HepG2 (cell line): Measurements from ENCODE around the gene AWAT1. TPM values are rescaled to one million over a fixed set of nuclear protein-coding genes. Genes with fewer than 3 reads are reported as not detected.
A peak's percentile ranks its signal among the peaks of the same experiment; 100 is the strongest.

Experiments
- ATAC-seq: fragments of 200-7000 bp; cut with Tn5 transposase; 3 replicates; pipeline ENCODE4 v1.9.1; 2020; ENCODE audit warnings: mild to moderate bottlenecking, moderate library complexity
- BruUV-seq: library from RNA; stranded (reverse); fragments of 400-500 nt; replicated peaks from 2 replicates; lab custom pipeline; 2021; lab: Mats Ljungman, UMichigan
- CTCF ChIA-PET: fragments of 300-600 bp; formaldehyde crosslinking; extraction: SDS; loops from one replicate; lab custom pipeline; 2021; ENCODE audit warnings: low total read pairs, inconsistent platforms, low intra/inter-chr PET ratio; lab: Yijun Ruan, JAX
- POLR2A ChIA-PET: fragments of 350-600 bp; sonication (Branson Sonifier 250); formaldehyde crosslinking; loops from one replicate; lab custom pipeline; 2020; ENCODE audit warnings: antibody characterized with exemption, inconsistent platforms; lab: Yijun Ruan, JAX
- DNase-seq: peaks from one replicate; pipeline ENCODE4 v3.0.0-alpha.2; 2015; ENCODE audit warnings: low spot score
- FAIRE-seq: peaks from 3 replicates; lab custom pipeline; 2011; peaks lifted over from hg19 to GRCh38; lab: Jason Lieb, UNC
- H2AFZ ChIP-seq: one replicate; pipeline ENCODE4 v1.6.1; 2011; ENCODE audit warnings: low read length, inconsistent platforms
- H3K27ac ChIP-seq: fragments of 300-600 bp; 3 replicates; pipeline ENCODE4 v1.8.0; 2011; ENCODE audit warnings: mixed run types, mild to moderate bottlenecking, mixed read lengths, low read length, inconsistent platforms; ENCODE audit not compliant: insufficient read depth; ENCODE audit errors: extremely low read length
- H3K27me3 ChIP-seq, 2 experiments: fragments of 200-600 bp in 1 of 2; 2 replicates in 1 of 2; 3 replicates in 1 of 2; pipeline versions ENCODE4 v1.6.0 to v1.8.0; 2011; ENCODE audit warnings: low read length in 2 of 2, mild to moderate bottlenecking in 2 of 2, moderate library complexity in 2 of 2, inconsistent platforms in 1 of 2; ENCODE audit not compliant: insufficient read depth in 2 of 2, control insufficient read depth in 1 of 2
- H3K36me3 ChIP-seq, 2 experiments: fragments of 200-600 bp in 1 of 2; replicated peaks in 1 of 2; 2 replicates in 1 of 2; 3 replicates in 1 of 2; pipeline versions ENCODE4 v1.5.1 to v1.8.0; 2011; ENCODE audit warnings: low read length in 2 of 2, inconsistent platforms in 1 of 2; ENCODE audit not compliant: insufficient read depth in 2 of 2, control insufficient read depth in 1 of 2
- H3K4me1 ChIP-seq: 2 replicates; pipeline ENCODE4 v1.5.1; 2012; ENCODE audit warnings: low read length, inconsistent platforms; ENCODE audit not compliant: insufficient read depth
- H3K4me2 ChIP-seq: 2 replicates; pipeline ENCODE4 v1.6.0; 2011; ENCODE audit warnings: low read depth, low read length, inconsistent platforms
- H3K4me3 ChIP-seq, 3 experiments: fragments of 200-600 bp in 1 of 3; sonication (generic), shearing (Covaris generic) in 1 of 3; replicated peaks in 1 of 3; 2 replicates each; pipeline ENCODE4 v1.5.1; 2011 to 2016; ENCODE audit warnings: low read length in 3 of 3, inconsistent platforms in 2 of 3, low read depth in 2 of 3, mild to moderate bottlenecking in 2 of 3, control low read depth in 1 of 3, mixed read lengths in 1 of 3; ENCODE audit not compliant: insufficient read depth in 1 of 3
- H3K79me2 ChIP-seq: one replicate; pipeline ENCODE4 v1.6.1; 2011; ENCODE audit warnings: low read length, inconsistent platforms; ENCODE audit not compliant: insufficient read depth
- H3K9ac ChIP-seq: 2 replicates; pipeline ENCODE4 v1.6.0; 2011; ENCODE audit warnings: mild to moderate bottlenecking, low read depth, low read length, inconsistent platforms; ENCODE audit not compliant: insufficient read depth
- H3K9me3 ChIP-seq: 2 replicates; pipeline ENCODE4 v1.5.1; 2012; ENCODE audit warnings: mild to moderate bottlenecking, low read length
- H4K20me1 ChIP-seq: 2 replicates; pipeline ENCODE4 v1.6.0; 2011; ENCODE audit warnings: inconsistent platforms, mild to moderate bottlenecking, low read length, moderate library complexity; ENCODE audit not compliant: insufficient read depth
- CHCHD3 ChIP-seq: sonication (generic); formaldehyde crosslinking; IDR thresholded peaks from 2 replicates; pipeline ENCODE4 v1.8.0; 2022; ENCODE audit warnings: mild to moderate bottlenecking, missing genetic modification reagents, moderate library complexity
- EEA1 ChIP-seq: sonication (generic); formaldehyde crosslinking; IDR thresholded peaks from 2 replicates; pipeline ENCODE4 v1.5.1; 2020; ENCODE audit warnings: mild to moderate bottlenecking, missing genetic modification reagents, borderline replicate concordance
- FOSL1 ChIP-seq: sonication (generic); formaldehyde crosslinking; IDR thresholded peaks from 2 replicates; pipeline ENCODE4 v1.9.0; 2021; ENCODE audit warnings: missing genetic modification reagents, borderline replicate concordance
- HMG20B ChIP-seq: conservative IDR thresholded peaks from 2 replicates; pipeline ENCODE4 v1.6.1; 2016; ENCODE audit warnings: missing genetic modification reagents, missing compliant biosample characterization
- MIER3 ChIP-seq: IDR thresholded peaks from 2 replicates; pipeline ENCODE4 v1.6.1; 2016; ENCODE audit warnings: missing compliant biosample characterization, borderline replicate concordance
- NCOA2 ChIP-seq: sonication (generic); formaldehyde crosslinking; IDR thresholded peaks from 2 replicates; pipeline ENCODE4 v1.8.0; 2022; ENCODE audit warnings: inconsistent platforms
- POGZ ChIP-seq: sonication (generic); formaldehyde crosslinking; IDR thresholded peaks from 2 replicates; pipeline ENCODE4 v1.4.0; 2020; ENCODE audit warnings: mild to moderate bottlenecking, missing genetic modification reagents
- TAF1 ChIP-seq: sonication (generic); formaldehyde crosslinking; IDR thresholded peaks from 2 replicates; pipeline ENCODE4 v1.4.0; 2020; ENCODE audit warnings: missing genetic modification reagents
- ZNF264 ChIP-seq: sonication (generic); formaldehyde crosslinking; IDR thresholded peaks from 2 replicates; pipeline ENCODE4 v1.4.0; 2020; ENCODE audit warnings: missing genetic modification reagents
- ZNF333 ChIP-seq: sonication (generic); formaldehyde crosslinking; IDR thresholded peaks from 2 replicates; pipeline ENCODE4 v1.4.0; 2020; ENCODE audit warnings: mild to moderate bottlenecking, missing genetic modification reagents, borderline replicate concordance
- ZNF773 ChIP-seq: sonication (generic); formaldehyde crosslinking; IDR thresholded peaks from 2 replicates; pipeline ENCODE4 v1.4.0; 2020; ENCODE audit warnings: missing genetic modification reagents, borderline replicate concordance
- in situ Hi-C: cut with HindIII; loops from 2 replicates; pipeline ENCODE4 v1.10.0; 2017; ENCODE audit warnings: low pct_unique_long_range_greater_than_20kb; ENCODE audit not compliant: extremely low pct_ligation_motif_present
- intact Hi-C: fragments of 100-400 bp; cut with micrococcal nuclease; formaldehyde crosslinking; loops from one replicate; pipeline ENCODE4 v1.10.0; 2022; ENCODE audit not compliant: unreplicated experiment
- polyA plus RNA-seq, 8 experiments: library from polyadenylated mRNA; depleted of rRNA in 3 of 8; stranded (reverse) in 7 of 8; unstranded in 1 of 8; fragments of >200 nt; fragmentation: Illumina TruSeq in 4 of 8; extraction: Trizol in 4 of 8; gene quantifications; 2 replicates each; pipeline versions ENCODE4 v1.2.1 to v1.2.3, GENCODE V29; 2011 to 2016; ENCODE audit warnings: low read depth in 4 of 8, missing spikeins in 1 of 8, mixed read lengths in 1 of 8; ENCODE audit not compliant: insufficient read depth in 1 of 8
- total RNA-seq, 5 experiments: library from RNA; depleted of rRNA; stranded (reverse); fragments of >200 nt; fragmentation: Illumina TruSeq; extraction: Trizol; gene quantifications; 2 replicates each; pipeline ENCODE4 v1.2.3, GENCODE V29; 2016; ENCODE audit warnings: low read depth in 1 of 5
- TF ChIP-seq, protein P1 (sequence below): sonication (generic); formaldehyde crosslinking; IDR thresholded peaks from 2 replicates; pipeline ENCODE4 v1.4.0; 2020; ENCODE audit warnings: mild to moderate bottlenecking, missing genetic modification reagents, borderline replicate concordance
- TF ChIP-seq, protein P2 (sequence below): IDR thresholded peaks from 2 replicates; pipeline ENCODE4 v1.6.1; 2018; ENCODE audit warnings: missing genetic modification reagents, mild to moderate bottlenecking, missing compliant biosample characterization
- TF ChIP-seq, protein P3 (sequence below): sonication (generic); formaldehyde crosslinking; IDR thresholded peaks from 2 replicates; pipeline ENCODE4 v1.9.0; 2021; ENCODE audit warnings: missing genetic modification reagents, borderline replicate concordance

AWAT1 gene
- total and polyA plus RNA-seq, 2 of the 13 experiments (the other 11 are each of a cell fraction or from before 2014, with no cell fraction given): not detected

DNA sequence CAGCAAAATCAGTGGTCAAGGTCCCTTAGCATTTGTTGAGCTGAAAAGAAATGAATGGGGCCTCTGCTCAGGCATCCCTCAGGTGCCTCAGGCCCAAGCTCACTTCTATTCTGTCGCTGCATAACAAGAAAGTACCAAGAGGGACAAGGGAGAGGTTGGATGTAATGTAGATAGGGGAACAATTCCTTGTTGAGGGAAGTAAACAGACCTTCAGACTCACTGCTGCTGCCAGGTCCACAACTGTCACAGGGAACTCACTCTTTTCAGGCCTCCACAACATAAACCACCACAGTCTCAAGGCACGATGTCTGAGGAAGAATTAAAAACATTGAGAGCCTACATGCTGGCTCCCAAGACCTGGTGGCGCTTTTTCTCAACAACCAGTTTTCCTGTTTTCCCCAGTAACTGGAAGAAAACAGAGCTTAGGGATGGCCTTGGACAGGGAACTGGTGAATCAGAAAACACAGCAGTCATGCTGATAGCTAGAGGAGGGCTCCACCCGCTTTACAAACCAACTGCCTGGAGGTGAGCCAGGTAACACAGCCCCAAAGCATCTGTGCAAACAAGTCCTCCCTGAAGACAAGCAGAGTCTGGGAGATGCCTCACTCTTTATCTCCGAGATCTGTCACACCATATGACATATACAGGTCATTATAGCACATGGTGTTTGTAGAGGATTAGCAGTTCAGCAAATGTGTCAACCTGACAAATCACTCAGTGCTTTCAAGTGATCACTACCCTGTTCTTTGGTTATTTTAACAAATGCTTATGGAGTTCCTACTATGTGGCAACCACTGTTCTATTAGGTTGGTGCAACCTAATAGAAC is 14.3 kb upstream of the AWAT1 start (continued):
- TF ChIP-seq, protein P1, sequence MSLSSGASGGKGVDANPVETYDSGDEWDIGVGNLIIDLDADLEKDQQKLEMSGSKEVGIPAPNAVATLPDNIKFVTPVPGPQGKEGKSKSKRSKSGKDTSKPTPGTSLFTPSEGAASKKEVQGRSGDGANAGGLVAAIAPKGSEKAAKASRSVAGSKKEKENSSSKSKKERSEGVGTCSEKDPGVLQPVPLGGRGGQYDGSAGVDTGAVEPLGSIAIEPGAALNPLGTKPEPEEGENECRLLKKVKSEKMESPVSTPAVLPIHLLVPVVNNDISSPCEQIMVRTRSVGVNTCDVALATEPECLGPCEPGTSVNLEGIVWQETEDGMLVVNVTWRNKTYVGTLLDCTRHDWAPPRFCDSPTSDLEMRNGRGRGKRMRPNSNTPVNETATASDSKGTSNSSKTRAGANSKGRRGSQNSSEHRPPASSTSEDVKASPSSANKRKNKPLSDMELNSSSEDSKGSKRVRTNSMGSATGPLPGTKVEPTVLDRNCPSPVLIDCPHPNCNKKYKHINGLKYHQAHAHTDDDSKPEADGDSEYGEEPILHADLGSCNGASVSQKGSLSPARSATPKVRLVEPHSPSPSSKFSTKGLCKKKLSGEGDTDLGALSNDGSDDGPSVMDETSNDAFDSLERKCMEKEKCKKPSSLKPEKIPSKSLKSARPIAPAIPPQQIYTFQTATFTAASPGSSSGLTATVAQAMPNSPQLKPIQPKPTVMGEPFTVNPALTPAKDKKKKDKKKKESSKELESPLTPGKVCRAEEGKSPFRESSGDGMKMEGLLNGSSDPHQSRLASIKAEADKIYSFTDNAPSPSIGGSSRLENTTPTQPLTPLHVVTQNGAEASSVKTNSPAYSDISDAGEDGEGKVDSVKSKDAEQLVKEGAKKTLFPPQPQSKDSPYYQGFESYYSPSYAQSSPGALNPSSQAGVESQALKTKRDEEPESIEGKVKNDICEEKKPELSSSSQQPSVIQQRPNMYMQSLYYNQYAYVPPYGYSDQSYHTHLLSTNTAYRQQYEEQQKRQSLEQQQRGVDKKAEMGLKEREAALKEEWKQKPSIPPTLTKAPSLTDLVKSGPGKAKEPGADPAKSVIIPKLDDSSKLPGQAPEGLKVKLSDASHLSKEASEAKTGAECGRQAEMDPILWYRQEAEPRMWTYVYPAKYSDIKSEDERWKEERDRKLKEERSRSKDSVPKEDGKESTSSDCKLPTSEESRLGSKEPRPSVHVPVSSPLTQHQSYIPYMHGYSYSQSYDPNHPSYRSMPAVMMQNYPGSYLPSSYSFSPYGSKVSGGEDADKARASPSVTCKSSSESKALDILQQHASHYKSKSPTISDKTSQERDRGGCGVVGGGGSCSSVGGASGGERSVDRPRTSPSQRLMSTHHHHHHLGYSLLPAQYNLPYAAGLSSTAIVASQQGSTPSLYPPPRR (CRISPR knock-in tag): peak; percentile 89
- TF ChIP-seq ZNF264 (CRISPR knock-in tag) (no peak), TAF1 (CRISPR knock-in tag) (no peak), NCOA2 (peak; percentile 59)
- TF ChIP-seq, protein P2, sequence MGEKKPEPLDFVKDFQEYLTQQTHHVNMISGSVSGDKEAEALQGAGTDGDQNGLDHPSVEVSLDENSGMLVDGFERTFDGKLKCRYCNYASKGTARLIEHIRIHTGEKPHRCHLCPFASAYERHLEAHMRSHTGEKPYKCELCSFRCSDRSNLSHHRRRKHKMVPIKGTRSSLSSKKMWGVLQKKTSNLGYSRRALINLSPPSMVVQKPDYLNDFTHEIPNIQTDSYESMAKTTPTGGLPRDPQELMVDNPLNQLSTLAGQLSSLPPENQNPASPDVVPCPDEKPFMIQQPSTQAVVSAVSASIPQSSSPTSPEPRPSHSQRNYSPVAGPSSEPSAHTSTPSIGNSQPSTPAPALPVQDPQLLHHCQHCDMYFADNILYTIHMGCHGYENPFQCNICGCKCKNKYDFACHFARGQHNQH (CRISPR knock-in tag): no peak

DNA sequence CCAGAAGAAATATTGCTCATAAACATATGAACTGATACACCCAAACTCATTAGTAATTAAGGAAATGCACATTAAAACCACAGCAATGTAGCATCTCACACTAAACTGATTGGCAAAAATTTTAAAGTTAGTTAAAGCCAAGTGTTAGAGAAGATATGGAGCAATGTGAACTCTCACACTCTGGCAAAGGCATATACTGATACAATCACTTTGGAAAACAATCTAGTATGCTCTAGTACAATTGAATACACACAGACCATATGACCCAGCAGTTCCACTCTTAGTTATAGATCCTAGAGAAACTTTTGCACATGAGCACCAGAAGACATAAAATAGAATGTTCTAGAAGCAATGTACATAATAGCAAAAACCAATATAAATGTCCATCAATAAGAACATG is 8.4 kb upstream of the AWAT1 start:
- H3K79me2 ChIP-seq: no peaks in the 10 kb centered on the region
- H3K4me2 ChIP-seq: no peak overlapping the region
- ChIA-PET POLR2A (no interaction called here), CTCF (no interaction called here)
- no peaks in the 10 kb centered on the region for H3K36me3 ChIP-seq
- no peak overlapping the region for H2AFZ ChIP-seq
- intact Hi-C loops: no loop called here
- H3K9ac ChIP-seq: no peak overlapping the region
- BruUV-seq: no TSS peak
- no peaks in the 10 kb centered on the region for H4K20me1 ChIP-seq
- no peak overlapping the region for H3K4me3 ChIP-seq
- DNase-seq (no peak), ATAC-seq (no peak), FAIRE-seq (no peak)
- in situ Hi-C loops: no loop called here
- H3K4me1 ChIP-seq: no peaks in the 10 kb centered on the region
- TF ChIP-seq FOSL1 (no peak), CHCHD3 (CRISPR knock-in tag) (no peak), HMG20B (CRISPR knock-in tag) (no peak), ZNF333 (CRISPR knock-in tag) (no peak), ZNF773 (no peak), EEA1 (CRISPR knock-in tag) (no peak), POGZ (CRISPR knock-in tag) (no peak), MIER3 (no peak)
- TF ChIP-seq, protein P3, sequence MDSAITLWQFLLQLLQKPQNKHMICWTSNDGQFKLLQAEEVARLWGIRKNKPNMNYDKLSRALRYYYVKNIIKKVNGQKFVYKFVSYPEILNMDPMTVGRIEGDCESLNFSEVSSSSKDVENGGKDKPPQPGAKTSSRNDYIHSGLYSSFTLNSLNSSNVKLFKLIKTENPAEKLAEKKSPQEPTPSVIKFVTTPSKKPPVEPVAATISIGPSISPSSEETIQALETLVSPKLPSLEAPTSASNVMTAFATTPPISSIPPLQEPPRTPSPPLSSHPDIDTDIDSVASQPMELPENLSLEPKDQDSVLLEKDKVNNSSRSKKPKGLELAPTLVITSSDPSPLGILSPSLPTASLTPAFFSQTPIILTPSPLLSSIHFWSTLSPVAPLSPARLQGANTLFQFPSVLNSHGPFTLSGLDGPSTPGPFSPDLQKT: no peak
- H3K27ac ChIP-seq: no peak overlapping the region
- H3K9me3 ChIP-seq: no peaks in the 10 kb centered on the region
- no peaks in the 10 kb centered on the region for H3K27me3 ChIP-seq
